ENCODE results near the gene CBX4. TPM values are rescaled to one million over a fixed set of nuclear protein-coding genes. Genes with fewer than 3 reads are reported as not detected.

CBX4 gene
- total and polyA plus RNA-seq, 2 of the 13 experiments (the other 11 are each of a cell fraction or from before 2014, with no cell fraction given) = 25.8 to 50.8 TPM

DNA sequence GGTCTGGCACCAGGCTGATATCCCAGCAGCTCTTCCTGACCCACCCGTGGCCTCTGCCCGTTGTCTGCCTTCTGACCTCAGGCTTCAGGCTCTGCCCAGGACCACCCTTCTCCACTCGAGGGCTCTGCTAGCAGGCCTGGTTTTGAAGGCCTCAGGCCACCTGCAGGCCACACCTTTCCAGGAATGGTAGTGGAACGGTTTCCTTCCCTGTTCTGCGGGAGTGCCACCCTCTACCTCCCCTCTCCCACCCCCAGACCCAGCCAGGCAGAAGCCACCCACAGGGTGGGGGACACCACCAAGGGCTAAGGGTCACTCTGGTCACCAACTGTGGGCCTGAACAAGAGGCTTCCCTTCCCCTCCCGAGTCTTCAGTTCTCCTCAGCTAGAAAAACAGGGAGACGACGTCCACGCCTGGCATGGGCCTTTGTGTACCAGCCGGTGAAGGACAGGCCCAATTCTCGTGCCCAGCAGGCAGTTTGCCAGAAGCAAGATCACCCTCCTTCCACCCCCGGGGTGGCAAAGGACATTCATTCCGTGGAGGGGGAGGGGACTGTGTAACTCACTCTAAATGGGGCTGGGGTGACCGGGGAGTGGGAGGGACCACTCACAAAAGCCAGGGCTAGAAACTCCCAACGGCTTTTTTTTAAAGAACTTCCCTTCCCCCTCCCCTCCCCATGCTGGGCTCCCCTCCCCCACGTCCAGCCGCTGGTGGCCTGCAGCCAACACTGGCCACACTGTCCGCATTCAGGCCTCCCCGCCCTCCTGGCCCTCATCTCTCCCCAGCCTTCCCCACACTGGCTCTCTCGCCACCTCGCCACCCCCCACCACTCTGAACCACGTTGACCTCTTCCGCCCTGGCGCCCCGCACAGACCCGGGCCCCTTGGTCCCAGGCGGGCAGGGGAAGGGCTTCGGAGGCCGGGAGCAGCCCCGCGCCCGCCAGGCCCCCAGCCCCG, 7.7 kb downstream of the CBX4 start (continued):
- TF ChIP-seq, protein P1, sequence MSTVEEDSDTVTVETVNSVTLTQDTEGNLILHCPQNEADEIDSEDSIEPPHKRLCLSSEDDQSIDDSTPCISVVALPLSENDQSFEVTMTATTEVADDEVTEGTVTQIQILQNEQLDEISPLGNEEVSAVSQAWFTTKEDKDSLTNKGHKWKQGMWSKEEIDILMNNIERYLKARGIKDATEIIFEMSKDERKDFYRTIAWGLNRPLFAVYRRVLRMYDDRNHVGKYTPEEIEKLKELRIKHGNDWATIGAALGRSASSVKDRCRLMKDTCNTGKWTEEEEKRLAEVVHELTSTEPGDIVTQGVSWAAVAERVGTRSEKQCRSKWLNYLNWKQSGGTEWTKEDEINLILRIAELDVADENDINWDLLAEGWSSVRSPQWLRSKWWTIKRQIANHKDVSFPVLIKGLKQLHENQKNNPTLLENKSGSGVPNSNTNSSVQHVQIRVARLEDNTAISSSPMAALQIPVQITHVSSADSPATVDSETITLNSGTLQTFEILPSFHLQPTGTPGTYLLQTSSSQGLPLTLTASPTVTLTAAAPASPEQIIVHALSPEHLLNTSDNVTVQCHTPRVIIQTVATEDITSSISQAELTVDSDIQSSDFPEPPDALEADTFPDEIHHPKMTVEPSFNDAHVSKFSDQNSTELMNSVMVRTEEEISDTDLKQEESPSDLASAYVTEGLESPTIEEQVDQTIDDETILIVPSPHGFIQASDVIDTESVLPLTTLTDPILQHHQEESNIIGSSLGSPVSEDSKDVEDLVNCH (CRISPR knock-in tag; IDR thresholded peaks at IDR 0.05) = no peak
- TF ChIP-seq EP300 (IDR thresholded peaks at IDR 0.05; ENCODE audit: low read depth in 2 of 2, low read length in 2 of 2) = peak in 1 of 2 experiments; percentile 58; a peak in 2 of 4 replicates
- no peak; the same call in 1 of the 2 replicates for TF ChIP-seq EP300 (CRISPR knock-in tag; IDR thresholded peaks at IDR 0.05; ENCODE audit: borderline replicate concordance)
- no peak for TF ChIP-seq MBD4 (IDR thresholded peaks at IDR 0.05; ENCODE audit: borderline replicate concordance, low read length)
- TF ChIP-seq HNRNPUL1 (IDR thresholded peaks at IDR 0.05; ENCODE audit: low read depth, low read length) = no peak
- TF ChIP-seq SOX5 (CRISPR knock-in tag; IDR thresholded peaks at IDR 0.05; ENCODE audit: borderline replicate concordance) = peak; percentile 26; the same call in 1 of the 2 replicates
- TF ChIP-seq ZFP41 (CRISPR knock-in tag; IDR thresholded peaks at IDR 0.05; ENCODE audit: borderline replicate concordance) = no peak
- TF ChIP-seq, protein P2, sequence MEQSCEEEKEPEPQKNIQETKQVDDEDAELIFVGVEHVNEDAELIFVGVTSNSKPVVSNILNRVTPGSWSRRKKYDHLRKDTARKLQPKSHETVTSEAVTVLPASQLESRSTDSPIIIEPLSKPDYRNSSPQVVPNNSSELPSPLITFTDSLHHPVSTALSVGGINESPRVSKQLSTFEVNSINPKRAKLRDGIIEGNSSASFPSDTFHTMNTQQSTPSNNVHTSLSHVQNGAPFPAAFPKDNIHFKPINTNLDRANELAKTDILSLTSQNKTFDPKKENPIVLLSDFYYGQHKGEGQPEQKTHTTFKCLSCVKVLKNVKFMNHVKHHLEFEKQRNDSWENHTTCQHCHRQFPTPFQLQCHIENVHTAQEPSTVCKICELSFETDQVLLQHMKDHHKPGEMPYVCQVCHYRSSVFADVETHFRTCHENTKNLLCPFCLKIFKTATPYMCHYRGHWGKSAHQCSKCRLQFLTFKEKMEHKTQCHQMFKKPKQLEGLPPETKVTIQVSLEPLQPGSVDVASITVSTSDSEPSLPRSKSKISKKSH (CRISPR knock-in tag; IDR thresholded peaks at IDR 0.05; ENCODE audit: borderline replicate concordance) = peak; percentile 56; the same call in 1 of the 2 replicates
- no peak for TF ChIP-seq MYNN (CRISPR knock-in tag; IDR thresholded peaks at IDR 0.05; ENCODE audit: low read depth)
- peak; percentile 98 for TF ChIP-seq PRPF4 (IDR thresholded peaks at IDR 0.05; ENCODE audit: low read depth, low read length, poor library complexity, severe bottlenecking)
- TF ChIP-seq PAX8 (CRISPR knock-in tag; IDR thresholded peaks at IDR 0.05; ENCODE audit: borderline replicate concordance) = 0 out of 2 replicates have a peak, but pooled peaks have one; percentile 74
- TF ChIP-seq STAT5B (CRISPR knock-in tag; IDR thresholded peaks at IDR 0.05) = no peak
- TF ChIP-seq ZNF615 (CRISPR knock-in tag; IDR thresholded peaks at IDR 0.05; ENCODE audit: borderline replicate concordance) = no peak
- 0 out of 2 replicates have a peak, but pooled peaks have one; percentile 18 for TF ChIP-seq PHF21A (CRISPR knock-in tag; IDR thresholded peaks at IDR 0.05)
- peak; percentile 37; the same call in 1 of the 2 replicates for TF ChIP-seq DPF2 (CRISPR knock-in tag; IDR thresholded peaks at IDR 0.05; ENCODE audit: borderline replicate concordance, low read depth)
- TF ChIP-seq, protein P3, sequence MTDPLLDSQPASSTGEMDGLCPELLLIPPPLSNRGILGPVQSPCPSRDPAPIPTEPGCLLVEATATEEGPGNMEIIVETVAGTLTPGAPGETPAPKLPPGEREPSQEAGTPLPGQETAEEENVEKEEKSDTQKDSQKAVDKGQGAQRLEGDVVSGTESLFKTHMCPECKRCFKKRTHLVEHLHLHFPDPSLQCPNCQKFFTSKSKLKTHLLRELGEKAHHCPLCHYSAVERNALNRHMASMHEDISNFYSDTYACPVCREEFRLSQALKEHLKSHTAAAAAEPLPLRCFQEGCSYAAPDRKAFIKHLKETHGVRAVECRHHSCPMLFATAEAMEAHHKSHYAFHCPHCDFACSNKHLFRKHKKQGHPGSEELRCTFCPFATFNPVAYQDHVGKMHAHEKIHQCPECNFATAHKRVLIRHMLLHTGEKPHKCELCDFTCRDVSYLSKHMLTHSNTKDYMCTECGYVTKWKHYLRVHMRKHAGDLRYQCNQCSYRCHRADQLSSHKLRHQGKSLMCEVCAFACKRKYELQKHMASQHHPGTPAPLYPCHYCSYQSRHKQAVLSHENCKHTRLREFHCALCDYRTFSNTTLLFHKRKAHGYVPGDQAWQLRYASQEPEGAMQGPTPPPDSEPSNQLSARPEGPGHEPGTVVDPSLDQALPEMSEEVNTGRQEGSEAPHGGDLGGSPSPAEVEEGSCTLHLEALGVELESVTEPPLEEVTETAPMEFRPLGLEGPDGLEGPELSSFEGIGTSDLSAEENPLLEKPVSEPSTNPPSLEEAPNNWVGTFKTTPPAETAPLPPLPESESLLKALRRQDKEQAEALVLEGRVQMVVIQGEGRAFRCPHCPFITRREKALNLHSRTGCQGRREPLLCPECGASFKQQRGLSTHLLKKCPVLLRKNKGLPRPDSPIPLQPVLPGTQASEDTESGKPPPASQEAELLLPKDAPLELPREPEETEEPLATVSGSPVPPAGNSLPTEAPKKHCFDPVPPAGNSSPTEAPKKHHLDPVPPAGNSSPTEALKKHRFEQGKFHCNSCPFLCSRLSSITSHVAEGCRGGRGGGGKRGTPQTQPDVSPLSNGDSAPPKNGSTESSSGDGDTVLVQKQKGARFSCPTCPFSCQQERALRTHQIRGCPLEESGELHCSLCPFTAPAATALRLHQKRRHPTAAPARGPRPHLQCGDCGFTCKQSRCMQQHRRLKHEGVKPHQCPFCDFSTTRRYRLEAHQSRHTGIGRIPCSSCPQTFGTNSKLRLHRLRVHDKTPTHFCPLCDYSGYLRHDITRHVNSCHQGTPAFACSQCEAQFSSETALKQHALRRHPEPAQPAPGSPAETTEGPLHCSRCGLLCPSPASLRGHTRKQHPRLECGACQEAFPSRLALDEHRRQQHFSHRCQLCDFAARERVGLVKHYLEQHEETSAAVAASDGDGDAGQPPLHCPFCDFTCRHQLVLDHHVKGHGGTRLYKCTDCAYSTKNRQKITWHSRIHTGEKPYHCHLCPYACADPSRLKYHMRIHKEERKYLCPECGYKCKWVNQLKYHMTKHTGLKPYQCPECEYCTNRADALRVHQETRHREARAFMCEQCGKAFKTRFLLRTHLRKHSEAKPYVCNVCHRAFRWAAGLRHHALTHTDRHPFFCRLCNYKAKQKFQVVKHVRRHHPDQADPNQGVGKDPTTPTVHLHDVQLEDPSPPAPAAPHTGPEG (CRISPR knock-in tag; IDR thresholded peaks at IDR 0.05) = no peak
- peak; percentile 77; the same call in 1 of the 2 replicates for TF ChIP-seq ZNF746 (CRISPR knock-in tag; IDR thresholded peaks at IDR 0.05)
- TF ChIP-seq KLF11 (CRISPR knock-in tag; IDR thresholded peaks at IDR 0.05) = 0 out of 2 replicates have a peak, but pooled peaks have one; percentile 19
- no peak for TF ChIP-seq FLYWCH1 (CRISPR knock-in tag; IDR thresholded peaks at IDR 0.05)
